Kidney (tissue), 14 donors: ENCODE results near the gene PGM2L1. TPM values are rescaled to one million over a fixed set of nuclear protein-coding genes. Genes with fewer than 3 reads are reported as not detected.

Source experiments
- DNase-seq, 5 donors: peaks; one replicate each; pipeline ENCODE4 v3.0.0-alpha.2; 2013 to 2020
- FAIRE-seq: peaks from 2 replicates; lab custom pipeline; 2012; peaks lifted over from hg19 to GRCh38; lab: Jason Lieb, UNC
- H3K27ac ChIP-seq, 2 donors: one replicate each; pipeline ENCODE4 v1.7.0; 2013; ENCODE audit warnings: low read depth in 2 of 2, low read length in 2 of 2, inconsistent platforms in 1 of 2
- H3K27me3 ChIP-seq: one replicate; pipeline ENCODE4 v1.7.1; 2013; ENCODE audit warnings: low read length, inconsistent platforms; ENCODE audit not compliant: control insufficient read depth, insufficient read depth
- H3K36me3 ChIP-seq, 3 donors: one replicate each; pipeline versions ENCODE4 v1.7.0 to v1.7.1; 2013; ENCODE audit warnings: low read length in 3 of 3, control low read depth in 1 of 3, inconsistent platforms in 1 of 3; ENCODE audit not compliant: insufficient read depth in 3 of 3, control insufficient read depth in 2 of 3
- H3K4me1 ChIP-seq, 3 donors: one replicate each; pipeline versions ENCODE4 v1.7.0 to v1.7.1; 2013; ENCODE audit warnings: low read length in 3 of 3, inconsistent platforms in 1 of 3, low read depth in 1 of 3; ENCODE audit not compliant: control insufficient read depth in 2 of 3, insufficient read depth in 2 of 3
- H3K4me3 ChIP-seq, 3 donors: one replicate each; pipeline versions ENCODE4 v1.7.0 to v1.8.1; 2013; ENCODE audit warnings: low read length in 3 of 3, control low read depth in 1 of 3, inconsistent platforms in 1 of 3
- H3K9ac ChIP-seq, 3 donors: one replicate each; pipeline versions ENCODE4 v1.7.0 to v1.7.1; 2013; ENCODE audit warnings: low read length in 3 of 3, control low read depth in 1 of 3, inconsistent platforms in 1 of 3
- H3K9me3 ChIP-seq, 3 donors: one replicate each; pipeline versions ENCODE4 v1.7.0 to v1.7.1; 2013; ENCODE audit warnings: low read length in 3 of 3, control low read depth in 1 of 3, inconsistent platforms in 1 of 3; ENCODE audit not compliant: control insufficient read depth in 2 of 3, insufficient read depth in 1 of 3
- intact Hi-C: fragments of 100-400 bp; cut with DNase I; formaldehyde crosslinking; loops from one replicate; pipeline ENCODE4 v1.11.1; 2022
- polyA plus RNA-seq: library from polyadenylated mRNA; stranded (reverse); fragments of 350-450 nt; fragmentation: Illumina TruSeq; extraction: RNeasy Lipid Tissue Mini Kit (QIAGEN cat#74804); gene quantifications from one replicate; pipeline ENCODE4 v1.2.3, GENCODE V29; 2014; ENCODE audit warnings: low read depth, low replicate concordance; ENCODE audit not compliant: insufficient read depth
- total RNA-seq: library from RNA; stranded (reverse); fragmentation: NEBNext Ultra II Directional; extraction: Animal tissue kit (Norgen Biotek cat#: 25700); gene quantifications from one replicate; pipeline ENCODE4 v1.2.1, GENCODE V29; 2021
- TF ChIP-seq, protein P1 (sequence below): IDR thresholded peaks from 3 replicates; pipeline ENCODE4 v1.5.1; 2012; ENCODE audit warnings: mild to moderate bottlenecking, moderate library complexity, borderline replicate concordance; ENCODE audit not compliant: insufficient read depth; ENCODE audit errors: extremely low read depth
- donor health status: control.
- donor health status: control.
- donor health status: control.
- donor health status: control.
- donor health status: control.
- donor health status: DM: yes; HTN: yes; CAD: no.
- donor health status: Normal renal cell carcinoma (clear cell type).

PGM2L1 gene
- total and polyA plus RNA-seq, 2 donors from 2014 or later = 1.0 to 11.5 TPM

DNA sequence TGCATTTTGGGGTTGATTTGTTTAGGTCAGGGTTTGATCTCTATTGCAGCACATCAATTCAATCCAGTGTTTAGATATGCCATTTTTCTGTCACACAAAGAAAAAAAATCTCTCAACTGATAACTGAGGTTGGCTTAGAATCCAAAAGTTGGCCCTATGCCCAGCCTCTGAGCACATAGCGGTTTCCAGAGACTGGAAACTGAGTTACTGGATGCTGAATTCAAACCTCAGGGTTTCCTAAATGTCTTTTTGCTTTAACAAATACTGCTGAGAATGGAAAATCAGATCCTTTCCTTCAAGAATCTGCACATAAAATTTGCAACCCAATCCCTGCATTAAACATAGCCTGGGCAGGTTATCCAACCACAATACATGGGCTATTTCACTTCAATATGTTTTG lies 90.8 kb downstream of the PGM2L1 start:
- H3K27me3 ChIP-seq = peaks cover 11% of the 10 kb centered on the region
- intact Hi-C loops = no loop called here
- H3K4me3 ChIP-seq = no peak overlapping the region
- no peak overlapping the region for H3K9ac ChIP-seq
- H3K9me3 ChIP-seq = no peaks in the 10 kb centered on the region
- no peak for FAIRE-seq
- peaks cover 0 to 5% (median 0%) of the 10 kb centered on the region in 3 donors for H3K4me1 ChIP-seq
- TF ChIP-seq, protein P1, sequence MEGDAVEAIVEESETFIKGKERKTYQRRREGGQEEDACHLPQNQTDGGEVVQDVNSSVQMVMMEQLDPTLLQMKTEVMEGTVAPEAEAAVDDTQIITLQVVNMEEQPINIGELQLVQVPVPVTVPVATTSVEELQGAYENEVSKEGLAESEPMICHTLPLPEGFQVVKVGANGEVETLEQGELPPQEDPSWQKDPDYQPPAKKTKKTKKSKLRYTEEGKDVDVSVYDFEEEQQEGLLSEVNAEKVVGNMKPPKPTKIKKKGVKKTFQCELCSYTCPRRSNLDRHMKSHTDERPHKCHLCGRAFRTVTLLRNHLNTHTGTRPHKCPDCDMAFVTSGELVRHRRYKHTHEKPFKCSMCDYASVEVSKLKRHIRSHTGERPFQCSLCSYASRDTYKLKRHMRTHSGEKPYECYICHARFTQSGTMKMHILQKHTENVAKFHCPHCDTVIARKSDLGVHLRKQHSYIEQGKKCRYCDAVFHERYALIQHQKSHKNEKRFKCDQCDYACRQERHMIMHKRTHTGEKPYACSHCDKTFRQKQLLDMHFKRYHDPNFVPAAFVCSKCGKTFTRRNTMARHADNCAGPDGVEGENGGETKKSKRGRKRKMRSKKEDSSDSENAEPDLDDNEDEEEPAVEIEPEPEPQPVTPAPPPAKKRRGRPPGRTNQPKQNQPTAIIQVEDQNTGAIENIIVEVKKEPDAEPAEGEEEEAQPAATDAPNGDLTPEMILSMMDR = no peak
- no peak overlapping the region for H3K27ac ChIP-seq
- no peak for DNase-seq
- H3K36me3 ChIP-seq = no peaks in the 10 kb centered on the region

DNA sequence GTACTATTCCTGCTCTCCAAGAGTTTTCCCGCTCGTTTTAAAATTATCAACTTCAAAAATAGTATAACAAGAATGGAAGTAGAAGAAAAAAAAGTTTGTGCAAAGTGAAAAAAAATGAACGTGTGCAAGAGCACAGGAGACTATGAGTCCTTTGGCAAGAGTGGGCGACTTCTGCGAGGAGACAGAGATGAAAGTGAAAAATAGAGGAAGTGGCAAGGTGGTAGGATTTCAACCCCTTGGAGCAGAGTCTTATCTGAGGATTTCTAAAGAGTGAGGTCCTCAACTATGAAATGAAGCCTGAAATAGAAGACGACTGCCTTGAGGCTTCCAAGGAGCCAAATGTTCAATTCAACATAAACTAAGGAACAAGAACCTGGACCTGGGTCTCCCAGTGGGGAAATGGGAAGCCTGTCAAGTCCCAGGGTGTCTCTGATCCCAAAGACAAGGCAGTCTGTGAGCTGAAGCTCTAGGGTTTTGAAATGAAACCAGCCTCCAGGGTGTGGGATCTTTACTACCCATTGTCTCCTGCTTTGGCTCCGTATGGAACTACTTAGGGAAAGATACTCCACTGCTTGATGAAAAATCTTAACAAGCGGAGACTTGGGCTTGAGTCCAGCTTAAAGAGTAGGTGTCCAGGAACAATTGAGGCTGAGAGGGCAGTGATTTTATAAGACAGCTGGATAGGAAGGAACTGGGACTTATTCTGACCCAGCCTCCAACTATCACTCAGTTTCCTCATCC lies 91.6 kb downstream of the PGM2L1 start:
- TF ChIP-seq, protein P1 = no peak
- Histone ChIP-seq H3K4me1 (peaks cover 0 to 5% (median 0%) of the 10 kb centered on the region in 3 donors), H3K9ac (no peak overlapping the region), H3K27me3 (peaks cover 11% of the 10 kb centered on the region), H3K36me3 (no peaks in the 10 kb centered on the region), H3K27ac (no peak overlapping the region), H3K4me3 (no peak overlapping the region), H3K9me3 (no peaks in the 10 kb centered on the region)
- no peak for DNase-seq
- no peak for FAIRE-seq
- intact Hi-C loops = no loop called here

DNA sequence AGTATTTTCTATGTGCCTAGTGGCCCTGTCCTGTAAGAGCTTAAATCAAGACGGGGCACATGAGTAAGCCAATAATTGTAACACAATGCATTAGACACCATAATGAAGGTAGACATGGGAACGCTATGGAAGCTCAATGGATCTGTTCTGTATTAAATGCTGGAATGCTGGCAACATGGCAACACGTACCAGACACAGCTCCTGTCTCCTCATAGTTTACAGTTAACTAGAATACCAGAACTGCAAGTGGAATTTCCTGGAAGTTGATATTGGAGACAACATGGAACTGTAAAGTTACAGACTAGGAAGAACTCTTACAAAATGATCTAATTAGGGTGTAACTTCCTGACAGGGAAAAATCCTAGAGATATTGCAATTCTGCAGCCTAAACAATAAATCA lies 99.2 kb downstream of the PGM2L1 start:
- TF ChIP-seq, protein P1 = no peak
- Histone ChIP-seq H3K27me3 (no peaks in the 10 kb centered on the region), H3K9me3 (no peaks in the 10 kb centered on the region), H3K9ac (no peak overlapping the region), H3K4me1 (no peaks in the 10 kb centered on the region), H3K27ac (no peak overlapping the region), H3K36me3 (no peaks in the 10 kb centered on the region), H3K4me3 (no peak overlapping the region)
- DNase-seq (no peak), FAIRE-seq (no peak)
- intact Hi-C loops = no loop called here
